ENCODE measurements around the gene EPOP. TPM values are rescaled to one million over a fixed set of nuclear protein-coding genes. Genes with fewer than 3 reads are reported as not detected.
"Not testable (repeated sequence)": the region's sequence is repeated elsewhere in the genome, so short reads cannot be mapped to it uniquely, and the experiment has no call there.

EPOP gene
- total RNA-seq, 2 donors from 2014 or later: 29.6 to 39.1 TPM

- no peak for ATAC-seq (replicated peaks)
- H3K36me3 Mint-ChIP-seq (ENCODE audit: low read depth): no peaks in the 10 kb centered on the region
- peaks cover 30% of the 10 kb centered on the region for H3K27me3 Mint-ChIP-seq
- no peak overlapping the region for H3K4me3 Mint-ChIP-seq
- no peaks in the 10 kb centered on the region for H3K4me1 Mint-ChIP-seq
- no peaks in the 10 kb centered on the region for H3K9me3 Mint-ChIP-seq
- H3K27ac Mint-ChIP-seq: no peak overlapping the region
Measured at GRCh38 chr17:38656959-38657823, 17.6 kb downstream of the EPOP start.

DNA sequence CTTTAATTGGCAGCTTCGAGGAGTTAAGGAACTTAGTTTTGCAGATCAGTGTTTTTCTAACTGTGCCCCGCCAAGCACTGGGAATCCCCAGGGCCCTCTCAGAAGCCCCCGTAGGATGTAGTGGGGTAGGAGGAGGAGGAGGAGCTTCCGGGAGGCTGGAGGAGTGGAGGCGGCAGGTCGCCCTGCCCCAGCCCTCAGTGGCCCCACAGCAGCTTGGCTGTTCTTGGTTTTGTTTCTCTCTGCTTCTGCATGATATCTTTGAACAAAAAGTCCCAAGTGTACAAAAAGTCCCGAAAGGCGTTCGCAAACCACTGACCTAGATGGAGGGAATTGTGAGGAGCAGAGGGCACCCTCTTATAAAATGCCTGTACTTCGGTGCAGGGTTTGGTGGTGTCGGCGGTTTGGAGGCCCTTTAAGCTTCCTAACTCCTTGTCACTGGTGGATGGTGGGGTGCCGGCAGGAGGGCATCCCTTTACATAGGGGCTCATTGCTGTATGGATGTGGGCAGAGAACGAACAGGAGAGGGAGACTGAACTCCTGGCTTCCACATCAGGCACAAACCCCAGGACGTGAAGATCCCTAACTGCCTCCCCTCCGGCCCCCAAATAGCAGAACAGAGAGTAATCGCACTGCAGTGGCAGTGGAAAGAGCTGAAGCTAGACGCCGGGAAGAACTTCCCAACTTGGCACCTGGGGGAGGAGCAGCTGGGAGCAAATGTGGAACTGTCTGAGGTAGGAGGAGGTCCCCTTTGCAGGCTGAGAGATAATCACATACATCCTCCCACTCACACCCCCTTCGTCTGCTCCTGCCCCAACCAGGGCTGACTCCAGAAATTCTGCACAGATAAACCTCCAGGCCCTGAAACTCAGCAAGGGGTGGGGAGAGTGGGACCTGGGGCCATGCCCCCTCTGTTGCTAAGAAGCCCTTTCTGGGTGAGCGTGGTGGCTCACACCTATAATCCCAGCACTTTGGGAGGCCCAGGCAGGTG, 20.1 kb downstream of the EPOP start:
- peak overlapping the region; percentile 48 for H3K4me3 Mint-ChIP-seq
- ATAC-seq (replicated peaks): peak; percentile 52
- H3K27me3 Mint-ChIP-seq: peaks cover 29% of the 10 kb centered on the region
- H3K4me1 Mint-ChIP-seq: no peaks in the 10 kb centered on the region
- no peaks in the 10 kb centered on the region for H3K9me3 Mint-ChIP-seq
- H3K27ac Mint-ChIP-seq: no peak overlapping the region
- no peaks in the 10 kb centered on the region for H3K36me3 Mint-ChIP-seq (ENCODE audit: low read depth)

- no peaks in the 10 kb centered on the region for H3K9me3 Mint-ChIP-seq
- H3K27ac Mint-ChIP-seq: no peak overlapping the region
- no peak for ATAC-seq (replicated peaks)
- H3K36me3 Mint-ChIP-seq (ENCODE audit: low read depth): no peaks in the 10 kb centered on the region
- H3K4me3 Mint-ChIP-seq: peak overlapping the region; percentile 48
- peaks cover 28% of the 10 kb centered on the region for H3K27me3 Mint-ChIP-seq
- H3K4me1 Mint-ChIP-seq: no peaks in the 10 kb centered on the region
Measured at GRCh38 chr17:38653679-38654078, 21.1 kb downstream of the EPOP start.

DNA sequence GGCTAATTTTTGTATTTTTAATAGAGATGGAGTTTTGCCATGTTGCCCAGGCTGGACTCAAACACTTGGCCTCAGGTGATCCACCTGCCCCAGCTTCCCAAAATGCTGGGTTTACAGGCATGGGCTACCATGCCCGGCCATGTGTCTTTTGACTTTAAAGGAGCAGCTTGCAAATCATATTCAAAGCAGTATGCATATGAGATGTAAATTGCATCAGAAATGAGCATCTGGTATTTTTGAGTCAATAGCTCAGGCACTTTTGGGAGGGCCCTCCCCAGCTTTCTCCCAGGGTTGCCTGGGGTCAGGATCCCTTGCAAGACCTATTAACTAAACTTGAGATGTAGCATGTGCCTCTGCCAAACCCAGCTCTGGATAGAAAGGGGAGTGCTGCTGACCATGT, 21.5 kb downstream of the EPOP start:
- Mint-ChIP-seq H3K4me1 (no peaks in the 10 kb centered on the region), H3K9me3 (no peaks in the 10 kb centered on the region), H3K27ac (no peak overlapping the region), H3K36me3 (ENCODE audit: low read depth) (no peaks in the 10 kb centered on the region), H3K27me3 (peaks cover 23% of the 10 kb centered on the region), H3K4me3 (no peak overlapping the region)
- no peak for ATAC-seq (replicated peaks)

GRCh38 chr17:38650653-38651173, 24.0 kb downstream of the EPOP start:
- not testable (repeated sequence) for H3K9me3 Mint-ChIP-seq; H3K4me1 Mint-ChIP-seq; H3K4me3 Mint-ChIP-seq; ATAC-seq (replicated peaks); H3K27ac Mint-ChIP-seq; H3K36me3 Mint-ChIP-seq (ENCODE audit: low read depth)
- H3K27me3 Mint-ChIP-seq: peaks cover 13% of the 10 kb centered on the region

GRCh38 chr17:38637951-38638350, 36.8 kb downstream of the EPOP start:
- H3K4me3 Mint-ChIP-seq: no peak overlapping the region
- no peak for ATAC-seq (replicated peaks)
- H3K27me3 Mint-ChIP-seq: peaks cover 23% of the 10 kb centered on the region
- H3K27ac Mint-ChIP-seq: no peak overlapping the region
- no peaks in the 10 kb centered on the region for H3K4me1 Mint-ChIP-seq
- no peaks in the 10 kb centered on the region for H3K9me3 Mint-ChIP-seq
- no peaks in the 10 kb centered on the region for H3K36me3 Mint-ChIP-seq (ENCODE audit: low read depth)

DNA sequence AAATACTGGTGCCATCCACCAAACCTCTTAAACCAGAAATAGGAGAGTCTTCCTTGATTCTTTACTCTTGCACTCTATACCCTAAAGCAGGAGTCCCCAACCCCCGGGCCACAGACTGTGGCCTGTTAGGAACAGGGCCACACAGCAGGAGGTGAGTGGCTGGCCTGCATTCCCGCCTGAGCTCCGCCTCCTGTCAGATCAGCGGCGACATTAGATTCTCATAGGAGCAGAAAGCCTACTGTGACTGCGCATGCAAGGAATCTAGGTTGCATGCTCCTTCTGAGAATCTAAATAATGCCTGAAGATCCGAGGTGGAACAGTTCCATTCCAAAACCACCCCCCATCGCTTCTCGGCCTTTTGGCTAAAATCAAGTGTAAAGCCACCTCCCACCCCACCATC, 38.7 kb downstream of the EPOP start:
- Mint-ChIP-seq H3K27me3 (peaks cover 23% of the 10 kb centered on the region), H3K9me3 (no peaks in the 10 kb centered on the region), H3K36me3 (ENCODE audit: low read depth) (no peaks in the 10 kb centered on the region), H3K4me1 (no peaks in the 10 kb centered on the region), H3K4me3 (no peak overlapping the region), H3K27ac (no peak overlapping the region)
- ATAC-seq (replicated peaks): no peak

GRCh38 chr17:38632334-38632733, 42.4 kb downstream of the EPOP start:
- Mint-ChIP-seq H3K27ac (no peak overlapping the region), H3K27me3 (peaks cover 19% of the 10 kb centered on the region), H3K9me3 (no peaks in the 10 kb centered on the region), H3K4me1 (no peaks in the 10 kb centered on the region), H3K36me3 (ENCODE audit: low read depth) (no peaks in the 10 kb centered on the region), H3K4me3 (no peak overlapping the region)
- ATAC-seq (replicated peaks): no peak

- Mint-ChIP-seq H3K27me3 (peaks cover 6% of the 10 kb centered on the region), H3K9me3 (no peaks in the 10 kb centered on the region), H3K36me3 (ENCODE audit: low read depth) (no peaks in the 10 kb centered on the region), H3K27ac (no peak overlapping the region), H3K4me1 (no peaks in the 10 kb centered on the region), H3K4me3 (no peak overlapping the region)
- ATAC-seq (replicated peaks): no peak
Measured at GRCh38 chr17:38628441-38628840, 46.3 kb downstream of the EPOP start.

DNA sequence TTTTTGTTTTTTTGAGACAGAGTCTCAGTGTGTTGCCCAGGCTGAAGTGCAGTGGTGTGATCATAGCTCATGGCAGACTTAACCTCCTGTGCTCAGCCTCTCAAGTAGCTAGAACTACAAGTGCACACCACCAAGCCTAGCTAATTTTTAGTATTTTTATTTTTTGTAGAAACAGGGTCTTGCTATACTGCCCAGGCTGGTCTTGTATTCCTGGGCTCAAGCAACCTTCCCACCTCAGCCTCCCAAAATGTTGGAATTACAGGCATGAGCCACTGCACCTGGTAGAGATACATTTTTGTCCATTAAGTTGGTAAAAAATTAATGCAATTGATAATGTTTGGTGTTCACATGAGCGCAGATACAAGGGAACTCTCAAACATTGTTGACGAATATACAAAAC, 46.8 kb downstream of the EPOP start:
- H3K4me1 Mint-ChIP-seq: no peaks in the 10 kb centered on the region
- no peaks in the 10 kb centered on the region for H3K9me3 Mint-ChIP-seq
- no peaks in the 10 kb centered on the region for H3K36me3 Mint-ChIP-seq (ENCODE audit: low read depth)
- H3K4me3 Mint-ChIP-seq: no peak overlapping the region
- peaks cover 6% of the 10 kb centered on the region for H3K27me3 Mint-ChIP-seq
- no peak for ATAC-seq (replicated peaks)
- no peak overlapping the region for H3K27ac Mint-ChIP-seq

GRCh38 chr17:38626606-38627226, 48.0 kb downstream of the EPOP start:
- peaks cover 14% of the 10 kb centered on the region for H3K27me3 Mint-ChIP-seq
- H3K4me3 Mint-ChIP-seq; ATAC-seq (replicated peaks); H3K9me3 Mint-ChIP-seq; H3K36me3 Mint-ChIP-seq (ENCODE audit: low read depth); H3K4me1 Mint-ChIP-seq; H3K27ac Mint-ChIP-seq: not testable (repeated sequence)

DNA sequence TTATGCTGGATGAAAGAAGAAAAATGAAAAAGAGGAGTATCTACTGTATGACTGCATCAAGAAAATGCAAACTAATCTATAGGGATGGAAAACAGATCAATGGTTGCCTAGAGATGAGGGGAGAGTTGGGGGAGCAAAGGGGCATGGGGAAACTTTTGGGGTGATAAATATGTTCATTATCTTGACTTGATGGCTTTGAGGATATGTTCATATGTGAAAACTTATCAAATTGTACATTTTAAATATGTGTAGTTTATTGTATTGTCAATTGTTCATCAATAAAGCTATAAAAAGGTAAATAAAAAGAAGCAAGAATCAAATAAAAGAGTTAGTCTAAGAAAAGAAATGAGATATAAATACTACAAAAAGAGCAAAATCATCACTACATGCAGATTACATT, 49.3 kb downstream of the EPOP start:
- ATAC-seq (replicated peaks): no peak
- Mint-ChIP-seq H3K27me3 (peaks cover 22% of the 10 kb centered on the region), H3K36me3 (ENCODE audit: low read depth) (no peaks in the 10 kb centered on the region), H3K27ac (no peak overlapping the region), H3K9me3 (no peaks in the 10 kb centered on the region), H3K4me1 (no peaks in the 10 kb centered on the region), H3K4me3 (peak overlapping the region; percentile 34)

DNA sequence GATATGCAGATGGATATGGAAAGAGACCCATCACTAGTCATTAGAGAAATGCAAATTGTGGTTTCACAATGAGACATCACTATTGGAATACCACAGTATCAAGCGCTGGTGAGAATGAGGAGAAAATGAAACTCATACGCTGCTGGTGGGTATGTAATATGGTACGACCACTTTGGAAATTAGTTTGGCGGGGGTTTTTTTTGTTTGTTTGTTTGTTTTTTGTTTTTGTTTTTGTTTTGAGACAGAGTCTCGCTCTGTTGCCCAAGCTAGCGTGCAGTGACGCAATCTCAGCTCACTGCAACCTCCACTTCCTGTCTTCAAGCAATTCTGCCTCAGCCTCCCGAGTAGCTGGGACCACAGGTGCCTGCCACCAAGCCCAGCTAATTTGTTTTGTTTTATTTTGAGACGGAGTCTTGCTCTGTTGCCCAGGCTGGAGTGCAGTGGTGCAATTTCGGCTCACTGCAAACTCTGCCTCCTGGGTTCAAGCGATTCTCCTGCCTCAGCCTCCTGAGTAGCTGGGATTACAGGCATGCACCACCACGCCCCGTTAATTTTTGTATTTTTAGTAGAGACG, 49.9 kb downstream of the EPOP start:
- H3K9me3 Mint-ChIP-seq; H3K27ac Mint-ChIP-seq; H3K4me1 Mint-ChIP-seq; H3K36me3 Mint-ChIP-seq (ENCODE audit: low read depth): not testable (repeated sequence)
- Mint-ChIP-seq H3K4me3 (peak overlapping the region; percentile 34), H3K27me3 (peaks cover 22% of the 10 kb centered on the region)
- ATAC-seq (replicated peaks): peak; percentile 95
